Activated CD4-positive, alpha-beta T cell treated with anti-CD3 and anti-CD28 coated beads for 4 hours (primary cell): ENCODE measurements around the gene GPR132.
A peak's percentile ranks its signal among the peaks of the same experiment; 100 is the strongest.

Experiments used
- DNase-seq, 2 donors: peaks; one replicate each; pipeline ENCODE4 v3.0.0-alpha.2; 2020

The GPR132 gene

GRCh38 chr14:105059925-105060565, 5.2 kb downstream of the GPR132 start:
- no peak for DNase-seq

DNA sequence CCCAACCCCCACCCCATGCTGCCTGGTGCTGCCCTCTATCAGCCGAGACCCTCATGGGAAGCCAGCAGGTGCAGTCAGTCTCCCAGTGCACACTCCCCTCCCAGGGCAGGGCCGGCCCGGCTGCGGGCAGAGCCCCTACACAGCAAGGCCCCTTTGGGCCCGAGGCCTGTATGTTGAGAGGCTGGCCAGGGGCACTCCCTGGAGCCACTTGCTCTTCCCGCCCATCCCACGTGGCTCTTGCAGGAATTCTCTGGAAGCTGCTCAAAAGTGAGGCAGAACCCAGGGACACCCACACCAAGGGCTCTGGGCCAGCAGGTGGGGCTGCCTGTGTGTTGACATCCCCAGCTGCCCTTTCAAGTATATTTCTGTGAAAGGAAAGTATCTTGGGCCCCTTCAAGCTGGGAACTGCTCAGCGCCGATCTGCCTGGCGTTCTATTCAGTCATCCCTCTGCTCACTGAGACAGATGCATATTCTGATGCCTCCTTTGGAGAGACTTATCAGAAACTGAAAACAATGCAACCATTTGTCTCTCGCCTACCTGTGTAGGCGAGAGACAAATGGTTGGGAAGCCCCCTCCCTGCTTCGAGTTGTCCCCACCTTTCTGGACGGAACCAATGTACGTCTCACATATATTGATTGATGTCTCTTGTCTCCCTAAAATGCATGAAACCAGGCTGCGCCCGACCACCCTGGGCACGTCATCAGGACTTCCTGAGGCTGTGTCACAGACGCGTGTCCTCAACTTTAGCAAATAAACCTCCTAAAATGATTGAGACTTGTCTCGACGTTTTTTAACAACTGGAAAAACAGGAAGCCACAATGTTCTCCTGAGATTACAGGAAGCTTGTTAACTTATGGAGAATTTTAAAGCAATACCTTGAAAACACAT, 6.0 kb downstream of the GPR132 start:
- DNase-seq: peak in 1 of 2 donors; percentile 47

- DNase-seq: no peak
Observed at GRCh38 chr14:105058521-105059034, 6.7 kb downstream of the GPR132 start.

DNA sequence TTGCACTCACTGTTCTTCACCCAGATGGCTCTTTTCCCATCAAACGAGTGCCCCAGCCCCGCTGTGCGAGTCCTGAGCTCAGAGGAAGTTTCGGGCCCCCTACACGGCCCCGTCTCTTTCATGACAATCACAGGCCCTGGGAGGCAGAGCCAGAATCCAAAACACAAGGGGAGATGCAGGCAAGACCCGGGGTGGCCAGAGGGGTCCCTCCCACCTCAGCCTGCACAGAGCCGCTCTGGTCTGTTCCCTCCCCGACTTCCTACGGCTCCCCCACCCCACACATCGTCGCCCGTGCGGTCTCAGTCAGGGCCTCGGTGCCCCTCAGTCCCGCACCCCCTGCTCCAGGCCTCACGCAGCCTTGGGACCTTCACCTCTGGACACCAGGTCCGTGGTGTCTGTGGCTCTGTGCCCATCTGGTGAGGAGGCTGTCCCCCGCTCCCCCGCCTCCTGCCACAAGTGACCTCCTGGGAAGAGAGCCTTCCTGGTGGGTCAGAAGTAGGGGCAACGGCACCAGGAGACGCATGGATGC, 8.9 kb downstream of the GPR132 start:
- DNase-seq: no peak

GRCh38 chr14:105055736-105056302, 9.4 kb downstream of the GPR132 start:
- DNase-seq: no peak

GRCh38 chr14:105055334-105055733, 9.9 kb downstream of the GPR132 start:
- no peak for DNase-seq

GRCh38 chr14:105053996-105054395, 11.2 kb downstream of the GPR132 start:
- no peak for DNase-seq

DNA sequence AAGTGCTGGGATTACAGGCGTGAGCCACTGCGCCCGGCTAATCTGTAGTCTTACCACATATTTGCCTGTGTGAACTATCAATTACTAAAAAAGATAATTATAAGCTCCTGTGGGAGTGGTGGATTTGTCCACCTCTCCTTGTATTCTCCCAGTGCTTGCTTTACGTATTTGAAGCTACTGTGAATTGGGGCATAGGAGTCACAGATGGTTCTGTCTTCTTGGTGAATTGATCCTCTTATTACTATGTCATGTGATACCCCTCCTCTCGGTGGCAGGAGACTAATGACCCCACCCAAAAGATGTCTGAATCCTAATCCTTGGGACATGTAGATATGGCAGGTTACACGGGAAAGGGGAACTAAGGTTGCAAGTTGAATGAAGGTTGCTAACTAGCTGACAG, 11.8 kb downstream of the GPR132 start:
- DNase-seq: no peak

GRCh38 chr14:105052110-105052458, 13.1 kb downstream of the GPR132 start:
- DNase-seq: no peak

GRCh38 chr14:105051182-105052109, 13.8 kb downstream of the GPR132 start:
- no peak for DNase-seq

DNA sequence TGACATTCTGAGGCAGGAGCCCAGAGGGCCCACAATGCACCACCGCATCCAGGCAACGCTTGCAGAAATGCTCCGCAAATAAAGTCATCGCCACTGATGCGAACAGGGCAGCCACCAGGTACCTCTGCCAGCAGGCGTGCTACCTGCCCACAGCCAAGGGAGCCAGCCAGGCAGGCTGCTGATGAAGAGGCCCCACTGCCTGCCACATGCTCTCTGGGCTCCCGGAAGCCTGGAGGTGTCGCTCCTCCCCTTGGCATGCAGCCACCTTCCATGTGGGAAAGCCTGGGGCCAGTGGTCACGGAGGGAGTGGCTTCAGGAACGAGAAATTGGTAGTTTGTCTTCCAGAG, 14.7 kb downstream of the GPR132 start:
- DNase-seq: no peak

GRCh38 chr14:105049753-105050550, 15.3 kb downstream of the GPR132 start:
- no peak for DNase-seq

- no peak for DNase-seq
Observed at GRCh38 chr14:105047283-105048016, 17.8 kb downstream of the GPR132 start.

DNA sequence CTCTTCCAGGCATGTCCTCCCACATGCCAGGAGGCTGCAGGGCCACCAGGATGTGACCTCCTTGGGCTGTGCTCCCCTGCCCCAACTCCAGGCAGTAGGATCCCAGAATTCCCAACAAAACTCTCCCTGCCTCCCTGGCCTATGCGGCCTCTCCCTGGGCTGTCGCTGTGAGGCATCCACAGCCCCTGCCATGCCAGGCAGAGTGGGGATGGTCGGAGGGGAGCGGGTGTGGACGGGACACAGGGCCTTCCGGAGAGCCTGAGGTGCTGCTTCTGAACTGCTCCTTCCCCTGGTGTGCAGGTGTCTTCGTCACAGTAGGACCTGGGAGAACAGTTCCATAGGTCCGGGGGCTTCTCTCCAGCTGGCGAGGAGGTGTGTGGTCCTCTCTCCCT, 18.3 kb downstream of the GPR132 start:
- DNase-seq: no peak

DNA sequence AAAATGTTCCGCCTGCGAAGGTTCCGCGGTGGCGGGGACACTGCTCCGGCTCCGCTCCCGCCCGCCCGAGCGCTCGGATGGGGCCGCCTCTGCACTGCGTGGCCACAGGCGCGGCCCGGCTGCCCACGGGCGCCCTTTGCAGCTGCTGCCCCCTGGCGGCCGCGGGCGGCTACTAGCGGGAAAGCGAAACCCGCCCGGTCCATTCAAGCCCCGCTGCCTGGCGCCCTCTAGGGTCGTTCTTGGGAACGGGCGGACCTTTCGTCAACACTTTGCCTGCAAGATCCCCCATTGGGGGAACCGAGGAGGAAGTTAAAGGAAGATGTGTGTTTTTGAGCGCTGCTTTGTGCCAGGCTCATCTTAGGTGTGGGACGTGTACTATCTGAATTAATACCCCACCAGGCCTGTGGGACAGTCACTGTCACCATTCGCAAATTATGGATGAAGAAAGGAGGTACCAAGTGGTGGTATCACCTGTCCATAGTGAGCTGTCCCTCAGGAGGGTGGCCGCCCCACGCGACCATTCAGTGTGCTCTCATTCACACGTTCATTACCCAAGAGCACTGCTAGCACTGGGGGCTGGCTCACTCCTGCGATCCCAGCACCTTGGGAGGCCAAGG, 19.4 kb downstream of the GPR132 start:
- DNase-seq: peak; percentile 89 to 94

- DNase-seq: no peak
Observed at GRCh38 chr14:105043641-105044040, 21.6 kb downstream of the GPR132 start.

DNA sequence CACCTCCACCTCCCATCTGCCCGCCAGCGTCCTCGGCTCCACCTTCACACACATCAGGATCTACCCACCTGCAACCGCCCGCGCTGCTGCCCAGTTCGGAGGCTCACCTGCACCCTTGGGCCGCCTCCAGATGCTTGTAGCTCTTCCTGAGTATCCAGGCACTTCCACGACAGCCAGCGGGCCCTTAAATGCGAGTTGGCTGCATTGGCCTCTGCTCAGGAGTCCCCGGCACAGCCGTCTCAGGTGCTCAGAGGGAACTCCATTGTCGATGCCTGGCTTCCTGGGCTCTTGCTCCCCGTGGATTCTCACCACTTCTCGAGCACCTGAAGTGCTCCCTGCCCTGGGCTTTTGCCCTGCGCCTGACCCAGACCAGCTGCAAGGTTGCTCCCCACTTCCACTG, 22.4 kb downstream of the GPR132 start:
- no peak for DNase-seq

DNA sequence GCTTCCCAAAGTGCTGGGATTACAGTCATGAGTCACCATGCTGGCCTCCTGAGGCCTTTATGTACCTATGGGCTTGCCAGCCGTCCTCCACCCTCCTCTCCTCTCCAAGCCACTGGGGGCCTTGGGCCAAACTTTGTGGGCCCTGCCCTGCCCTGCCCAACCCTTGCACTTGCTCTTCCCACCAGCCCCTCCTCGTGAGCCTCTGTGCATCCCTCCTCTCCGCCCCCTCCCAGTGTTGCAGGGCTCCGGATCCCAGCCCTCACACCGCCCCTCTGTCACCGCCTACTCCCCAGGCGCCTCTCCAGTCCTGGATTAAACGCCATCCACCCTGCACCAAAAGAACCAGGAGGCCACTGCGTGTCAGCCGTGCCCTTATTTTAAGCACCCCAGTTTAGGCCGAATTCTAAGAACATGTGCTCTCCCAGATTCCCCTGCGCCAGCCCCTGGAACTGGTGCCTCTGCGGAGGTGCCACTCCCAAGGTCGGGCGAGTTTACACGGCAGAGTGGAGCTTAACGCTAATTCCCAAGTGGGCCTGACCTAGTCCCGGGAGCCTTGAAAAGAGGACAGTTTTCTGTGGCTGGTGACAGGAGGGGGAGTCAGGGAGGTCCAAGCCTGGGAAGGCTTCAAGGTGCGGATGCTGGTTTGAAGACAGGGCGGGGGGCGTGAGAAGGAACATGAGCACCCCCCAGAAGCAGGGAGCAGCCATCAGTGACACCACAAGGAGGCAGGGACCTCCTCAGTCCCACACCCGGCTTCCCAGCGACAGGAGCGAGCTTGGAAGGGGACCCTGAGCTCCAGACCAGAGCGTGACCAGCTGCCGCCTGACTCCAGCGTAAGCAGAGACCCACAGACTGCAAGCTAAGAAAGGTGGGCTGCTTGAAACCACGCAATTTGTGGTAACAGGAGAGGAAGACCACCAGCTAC, 23.1 kb downstream of the GPR132 start:
- no peak for DNase-seq

- no peak for DNase-seq
Observed at GRCh38 chr14:105039458-105040205, 25.6 kb downstream of the GPR132 start.
